ENCODE results near the gene SYP.

The SYP gene

GRCh38 chrX:49228185-49228584, 28.2 kb upstream of the SYP start:
- H3K4me3 ChIP-seq (ENCODE audit: insufficient read depth in 1 of 2, low read depth in 1 of 2, low read length in 2 of 2), result no peak overlapping the region

DNA sequence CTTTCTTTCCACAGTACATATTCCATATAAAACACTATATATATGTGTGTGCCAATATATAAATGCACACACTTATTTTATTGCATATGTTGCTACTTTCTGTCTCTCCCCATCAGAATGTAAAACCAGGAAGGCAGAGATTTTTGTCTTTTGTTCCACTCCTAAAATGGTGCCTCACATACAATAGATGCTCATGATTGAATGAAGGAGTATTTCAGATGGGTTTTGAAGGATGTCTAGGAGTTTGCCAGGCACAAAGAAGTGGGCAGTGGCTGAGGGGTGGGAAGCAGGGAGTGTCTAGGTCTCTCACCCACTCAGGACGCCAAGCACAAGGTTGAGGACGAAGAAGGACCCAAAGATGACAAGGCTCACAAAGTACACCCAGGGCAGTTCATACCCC, 27.7 kb upstream of the SYP start:
- Histone ChIP-seq H4K91ac (ENCODE audit: low read length) (no peak overlapping the region), H3K9ac (ENCODE audit: low read length) (no peak overlapping the region), H3K4ac (ENCODE audit: low read depth in 1 of 2, low read length in 2 of 2) (no peak overlapping the region), H3K36me3 (ENCODE audit: control insufficient read depth in 1 of 2, insufficient read depth in 2 of 2, low read depth in 1 of 2, low read length in 2 of 2) (no peaks in the 10 kb centered on the region), H3K4me2 (ENCODE audit: low read length, poor library complexity, severe bottlenecking) (no peak overlapping the region), H2AK5ac (ENCODE audit: low read length, severe bottlenecking) (no peak overlapping the region), H3K4me1 (ENCODE audit: control insufficient read depth, insufficient read depth, low read depth, low read length) (peaks cover 5% of the 10 kb centered on the region), H3K4me3 (ENCODE audit: insufficient read depth in 1 of 2, low read depth in 1 of 2, low read length in 2 of 2) (no peak overlapping the region), H3K14ac (ENCODE audit: low read length in 2 of 2) (no peak overlapping the region), H2BK120ac (ENCODE audit: low read depth, low read length) (no peak overlapping the region), H3K27ac (ENCODE audit: low read length, poor library complexity, severe bottlenecking) (no peak overlapping the region), H4K8ac (ENCODE audit: low read length) (no peak overlapping the region), H3K9me3 (ENCODE audit: control insufficient read depth, low read length) (no peaks in the 10 kb centered on the region), H2BK15ac (ENCODE audit: low read depth, poor library complexity, severe bottlenecking) (no peak overlapping the region), H3K23ac (ENCODE audit: low read length in 2 of 2) (no peak overlapping the region), H3K27me3 (ENCODE audit: control insufficient read depth in 1 of 2, insufficient read depth in 1 of 2, low read length in 2 of 2) (peaks cover 0 to 25% of the 10 kb centered on the region in 2 experiments), H2AFZ (ENCODE audit: low read depth, low read length) (no peak overlapping the region), H2BK12ac (ENCODE audit: low read length in 2 of 2) (no peak overlapping the region), H2BK5ac (ENCODE audit: low read depth, low read length, poor library complexity, severe bottlenecking) (no peak overlapping the region), H3K79me1 (replicated peaks; ENCODE audit: low read length, poor library complexity, severe bottlenecking) (no peaks in the 10 kb centered on the region), H3K18ac (ENCODE audit: low read depth in 1 of 2, low read length in 2 of 2) (no peak overlapping the region)
- WGBS, result 40% methylated on average over 1 of the region's 2 CpGs
- no peak for DNase-seq

More at GRCh38 chrX:49228185-49228584, 28.2 kb upstream of the SYP start:
- H2AK5ac ChIP-seq (ENCODE audit: low read length, severe bottlenecking), result no peak overlapping the region
- H2BK12ac ChIP-seq (ENCODE audit: low read length in 2 of 2), result no peak overlapping the region
- WGBS, result 95% methylated on average over 17 of the region's 17 CpGs
- H3K4me2 ChIP-seq (ENCODE audit: low read length, poor library complexity, severe bottlenecking), result no peak overlapping the region
- H4K8ac ChIP-seq (ENCODE audit: low read length), result no peak overlapping the region
- H3K4ac ChIP-seq (ENCODE audit: low read depth in 1 of 2, low read length in 2 of 2), result no peak overlapping the region
- H4K91ac ChIP-seq (ENCODE audit: low read length), result no peak overlapping the region
- DNase-seq, result no peak
- no peak overlapping the region for H3K9ac ChIP-seq (ENCODE audit: low read length)
- H3K79me1 ChIP-seq (replicated peaks; ENCODE audit: low read length, poor library complexity, severe bottlenecking), result no peaks in the 10 kb centered on the region
- H2BK15ac ChIP-seq (ENCODE audit: low read depth, poor library complexity, severe bottlenecking), result no peak overlapping the region
- no peak overlapping the region for H3K14ac ChIP-seq (ENCODE audit: low read length in 2 of 2)
- no peak overlapping the region for H3K18ac ChIP-seq (ENCODE audit: low read depth in 1 of 2, low read length in 2 of 2)
- H3K4me1 ChIP-seq (ENCODE audit: control insufficient read depth, insufficient read depth, low read depth, low read length), result peaks cover 5% of the 10 kb centered on the region
- H3K36me3 ChIP-seq (ENCODE audit: control insufficient read depth in 1 of 2, insufficient read depth in 2 of 2, low read depth in 1 of 2, low read length in 2 of 2), result no peaks in the 10 kb centered on the region
- H3K9me3 ChIP-seq (ENCODE audit: control insufficient read depth, low read length), result no peaks in the 10 kb centered on the region
- H3K27ac ChIP-seq (ENCODE audit: low read length, poor library complexity, severe bottlenecking), result no peak overlapping the region
- peaks cover 0 to 21% of the 10 kb centered on the region in 2 experiments for H3K27me3 ChIP-seq (ENCODE audit: control insufficient read depth in 1 of 2, insufficient read depth in 1 of 2, low read length in 2 of 2)
- H2AFZ ChIP-seq (ENCODE audit: low read depth, low read length), result no peak overlapping the region
- H3K23ac ChIP-seq (ENCODE audit: low read length in 2 of 2), result no peak overlapping the region
- no peak overlapping the region for H2BK5ac ChIP-seq (ENCODE audit: low read depth, low read length, poor library complexity, severe bottlenecking)
- no peak overlapping the region for H2BK120ac ChIP-seq (ENCODE audit: low read depth, low read length)

DNA sequence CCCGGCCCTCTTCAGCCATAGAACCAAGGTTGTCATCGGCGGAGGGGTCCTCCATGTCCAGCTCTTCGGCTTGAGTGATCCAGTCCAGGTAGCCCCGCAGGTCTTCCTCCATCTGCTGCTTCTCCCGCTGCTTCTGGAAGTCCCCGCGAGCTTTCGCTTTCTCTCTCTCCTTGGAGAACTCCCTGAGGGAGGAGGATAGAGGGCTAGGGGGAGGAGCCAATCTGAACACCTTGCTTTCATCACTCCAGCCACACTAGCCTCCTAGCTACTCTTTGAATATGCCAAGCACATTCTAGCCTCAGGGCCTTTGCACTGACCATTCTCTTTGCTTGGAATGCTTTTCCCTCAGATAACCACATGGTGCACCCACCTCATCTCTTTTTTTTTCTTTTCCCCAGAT, 27.0 kb upstream of the SYP start:
- Histone ChIP-seq H3K18ac (ENCODE audit: low read depth in 1 of 2, low read length in 2 of 2) (no peak overlapping the region), H3K4ac (ENCODE audit: low read depth in 1 of 2, low read length in 2 of 2) (no peak overlapping the region), H3K4me2 (ENCODE audit: low read length, poor library complexity, severe bottlenecking) (no peak overlapping the region), H2BK5ac (ENCODE audit: low read depth, low read length, poor library complexity, severe bottlenecking) (no peak overlapping the region), H3K14ac (ENCODE audit: low read length in 2 of 2) (no peak overlapping the region), H3K9me3 (ENCODE audit: control insufficient read depth, low read length) (no peaks in the 10 kb centered on the region), H3K4me1 (ENCODE audit: control insufficient read depth, insufficient read depth, low read depth, low read length) (peaks cover 5% of the 10 kb centered on the region), H3K27ac (ENCODE audit: low read length, poor library complexity, severe bottlenecking) (no peak overlapping the region), H2BK120ac (ENCODE audit: low read depth, low read length) (no peak overlapping the region), H3K23ac (ENCODE audit: low read length in 2 of 2) (no peak overlapping the region), H3K27me3 (ENCODE audit: control insufficient read depth in 1 of 2, insufficient read depth in 1 of 2, low read length in 2 of 2) (peaks cover 0 to 31% of the 10 kb centered on the region in 2 experiments), H3K9ac (ENCODE audit: low read length) (no peak overlapping the region), H3K79me1 (replicated peaks; ENCODE audit: low read length, poor library complexity, severe bottlenecking) (no peaks in the 10 kb centered on the region), H2BK15ac (ENCODE audit: low read depth, poor library complexity, severe bottlenecking) (no peak overlapping the region), H2AK5ac (ENCODE audit: low read length, severe bottlenecking) (no peak overlapping the region), H2BK12ac (ENCODE audit: low read length in 2 of 2) (no peak overlapping the region), H2AFZ (ENCODE audit: low read depth, low read length) (no peak overlapping the region), H3K36me3 (ENCODE audit: control insufficient read depth in 1 of 2, insufficient read depth in 2 of 2, low read depth in 1 of 2, low read length in 2 of 2) (no peaks in the 10 kb centered on the region), H4K91ac (ENCODE audit: low read length) (no peak overlapping the region), H3K4me3 (ENCODE audit: insufficient read depth in 1 of 2, low read depth in 1 of 2, low read length in 2 of 2) (no peak overlapping the region), H4K8ac (ENCODE audit: low read length) (no peak overlapping the region)
- 100% methylated on average over 2 of the region's 9 CpGs for WGBS
- no peak for DNase-seq

DNA sequence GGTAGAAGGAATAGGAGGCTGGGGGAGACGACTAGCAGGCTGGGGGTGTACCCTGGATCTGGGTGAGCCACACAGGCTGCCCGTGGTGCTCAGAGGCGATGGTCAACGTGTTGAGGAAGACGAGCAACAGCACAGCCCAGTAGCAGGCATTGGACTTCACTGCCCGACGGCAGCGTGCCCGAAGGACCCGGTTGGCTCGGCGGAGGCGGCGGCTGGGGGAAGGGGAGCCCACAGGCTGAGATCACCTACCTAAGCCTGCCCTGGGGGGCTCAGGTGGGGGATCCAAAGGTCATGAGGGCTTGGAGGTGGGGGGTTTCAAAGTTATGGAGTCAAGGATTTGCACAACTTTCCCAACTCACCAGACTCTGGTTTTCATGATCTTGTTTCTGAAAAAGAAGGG, 25.9 kb upstream of the SYP start:
- Histone ChIP-seq H2AK5ac (ENCODE audit: low read length, severe bottlenecking) (no peak overlapping the region), H4K91ac (ENCODE audit: low read length) (no peak overlapping the region), H3K9ac (ENCODE audit: low read length) (no peak overlapping the region), H3K27ac (ENCODE audit: low read length, poor library complexity, severe bottlenecking) (no peak overlapping the region), H3K79me1 (replicated peaks; ENCODE audit: low read length, poor library complexity, severe bottlenecking) (no peaks in the 10 kb centered on the region), H2BK120ac (ENCODE audit: low read depth, low read length) (no peak overlapping the region), H3K4me3 (ENCODE audit: insufficient read depth in 1 of 2, low read depth in 1 of 2, low read length in 2 of 2) (no peak overlapping the region), H3K18ac (ENCODE audit: low read depth in 1 of 2, low read length in 2 of 2) (no peak overlapping the region), H2AFZ (ENCODE audit: low read depth, low read length) (no peak overlapping the region), H3K27me3 (ENCODE audit: control insufficient read depth in 1 of 2, insufficient read depth in 1 of 2, low read length in 2 of 2) (peaks cover 0 to 35% of the 10 kb centered on the region in 2 experiments), H2BK12ac (ENCODE audit: low read length in 2 of 2) (no peak overlapping the region), H3K36me3 (ENCODE audit: control insufficient read depth in 1 of 2, insufficient read depth in 2 of 2, low read depth in 1 of 2, low read length in 2 of 2) (no peaks in the 10 kb centered on the region), H2BK5ac (ENCODE audit: low read depth, low read length, poor library complexity, severe bottlenecking) (no peak overlapping the region), H3K4me1 (ENCODE audit: control insufficient read depth, insufficient read depth, low read depth, low read length) (peaks cover 5% of the 10 kb centered on the region), H4K8ac (ENCODE audit: low read length) (no peak overlapping the region), H3K14ac (ENCODE audit: low read length in 2 of 2) (no peak overlapping the region), H3K9me3 (ENCODE audit: control insufficient read depth, low read length) (no peaks in the 10 kb centered on the region), H3K4ac (ENCODE audit: low read depth in 1 of 2, low read length in 2 of 2) (no peak overlapping the region), H2BK15ac (ENCODE audit: low read depth, poor library complexity, severe bottlenecking) (no peak overlapping the region), H3K4me2 (ENCODE audit: low read length, poor library complexity, severe bottlenecking) (no peak overlapping the region), H3K23ac (ENCODE audit: low read length in 2 of 2) (no peak overlapping the region)
- 69% methylated on average over 12 of the region's 14 CpGs for WGBS
- DNase-seq, result no peak

Measured in mesenchymal stem cell (in vitro differentiated cells and primary cell).